GM21526 (cell line): ENCODE measurements around the gene CPPED1.
"Not testable (repeated sequence)": the region's sequence is repeated elsewhere in the genome, so short reads cannot be mapped to it uniquely, and the experiment has no call there.

ENCODE experiments used
- ATAC-seq: cut with Tn5 transposase; IDR thresholded peaks from one replicate; pipeline ENCODE4 v1.9.1; 2021; ENCODE audit warnings: moderate library complexity; ENCODE audit not compliant: unreplicated experiment, low FRiP score

Gene CPPED1

GRCh38 chr16:12771341-12771798, 32.3 kb downstream of the CPPED1 start:
- ATAC-seq = no peak

- no peak for ATAC-seq
Observed at GRCh38 chr16:12769525-12769924, 34.2 kb downstream of the CPPED1 start.

GRCh38 chr16:12767897-12768296, 35.8 kb downstream of the CPPED1 start:
- no peak for ATAC-seq

DNA sequence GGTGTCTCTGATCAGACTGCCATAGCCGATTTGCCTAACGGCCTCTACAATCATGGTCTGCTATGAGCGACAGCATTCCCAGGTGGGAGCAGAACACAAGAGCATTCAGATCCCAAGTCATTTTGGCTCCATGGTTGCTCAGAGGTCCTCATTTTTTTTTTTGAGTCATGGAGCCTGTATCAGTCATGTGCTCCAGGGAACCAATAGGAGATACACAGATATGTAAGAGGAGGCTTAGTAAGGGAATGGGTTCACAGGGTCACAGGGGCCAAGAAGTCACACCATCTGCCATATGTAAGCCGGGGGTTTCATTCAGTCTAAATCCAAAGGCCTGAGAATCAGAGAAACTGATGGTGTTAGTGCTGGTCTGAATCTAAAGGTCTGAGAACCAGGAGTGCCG, 36.8 kb downstream of the CPPED1 start:
- no peak for ATAC-seq

DNA sequence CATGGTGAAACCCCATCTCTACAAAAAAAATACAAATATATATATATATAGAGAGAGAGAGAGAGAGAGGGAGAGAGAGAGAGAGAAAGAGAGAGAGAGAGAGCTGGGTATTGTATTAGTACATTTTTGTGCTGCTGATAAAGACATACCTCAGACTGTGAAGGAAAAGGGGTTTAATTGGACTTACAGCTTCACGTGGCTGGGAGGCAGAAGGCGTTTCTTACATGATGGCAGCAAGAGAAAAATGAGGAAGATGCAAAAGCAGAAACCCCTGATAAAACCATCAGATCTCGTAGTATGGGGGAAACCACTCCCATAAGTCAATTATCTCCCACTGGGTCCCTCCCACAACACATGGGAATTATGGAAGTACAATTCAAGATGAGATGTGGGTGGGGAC, 37.5 kb downstream of the CPPED1 start:
- not testable (repeated sequence) for ATAC-seq

- ATAC-seq = no peak
Observed at GRCh38 chr16:12764813-12765488, 38.7 kb downstream of the CPPED1 start.

GRCh38 chr16:12763517-12763916, 40.2 kb downstream of the CPPED1 start:
- ATAC-seq = no peak

- ATAC-seq = no peak
Observed at GRCh38 chr16:12760819-12761611, 42.7 kb downstream of the CPPED1 start.

- no peak for ATAC-seq
Observed at GRCh38 chr16:12758670-12759558, 44.8 kb downstream of the CPPED1 start.

GRCh38 chr16:12758031-12758669, 45.5 kb downstream of the CPPED1 start:
- no peak for ATAC-seq

- ATAC-seq = no peak
Observed at GRCh38 chr16:12757546-12757945, 46.1 kb downstream of the CPPED1 start.

GRCh38 chr16:12754824-12755543, 48.7 kb downstream of the CPPED1 start:
- no peak for ATAC-seq

DNA sequence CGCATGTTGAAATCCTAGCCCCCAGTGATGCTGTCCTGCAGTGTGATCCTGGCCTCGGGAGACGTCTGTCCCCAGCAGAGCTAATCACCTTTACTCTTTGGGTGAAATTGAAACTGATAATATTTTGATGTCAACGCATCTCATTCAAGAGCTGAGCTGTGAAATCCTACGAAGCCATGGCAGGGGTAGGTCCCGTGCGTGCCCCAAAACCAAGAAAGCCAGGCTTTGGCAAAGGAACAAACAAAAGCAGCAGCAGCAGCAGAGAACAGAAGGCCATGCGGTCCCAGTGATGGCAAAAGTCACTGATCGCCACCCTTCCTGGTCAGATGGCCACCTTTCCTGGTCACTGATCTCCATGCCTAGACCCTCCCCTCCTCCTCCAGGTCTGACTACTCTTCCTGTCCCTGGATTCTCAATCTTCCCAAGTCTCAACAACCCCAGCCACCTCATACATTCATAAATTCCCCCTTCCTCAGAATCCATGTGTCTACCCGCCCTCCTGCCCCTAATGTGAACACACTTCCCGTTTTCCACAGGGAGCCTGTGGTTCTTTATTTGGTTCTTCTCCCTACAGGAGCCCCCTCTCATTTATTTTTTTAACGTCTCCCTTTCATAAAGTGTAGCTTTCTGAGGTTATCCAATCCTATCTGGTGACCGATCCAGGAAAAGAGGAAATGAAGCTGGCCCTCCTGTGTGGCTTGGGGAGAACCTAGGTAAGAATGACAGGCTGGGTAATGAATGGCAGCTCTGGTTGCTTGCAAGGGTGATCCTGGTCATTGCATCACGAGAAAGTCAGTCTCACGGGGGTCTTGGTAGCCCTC, 50.3 kb downstream of the CPPED1 start:
- ATAC-seq = no peak

DNA sequence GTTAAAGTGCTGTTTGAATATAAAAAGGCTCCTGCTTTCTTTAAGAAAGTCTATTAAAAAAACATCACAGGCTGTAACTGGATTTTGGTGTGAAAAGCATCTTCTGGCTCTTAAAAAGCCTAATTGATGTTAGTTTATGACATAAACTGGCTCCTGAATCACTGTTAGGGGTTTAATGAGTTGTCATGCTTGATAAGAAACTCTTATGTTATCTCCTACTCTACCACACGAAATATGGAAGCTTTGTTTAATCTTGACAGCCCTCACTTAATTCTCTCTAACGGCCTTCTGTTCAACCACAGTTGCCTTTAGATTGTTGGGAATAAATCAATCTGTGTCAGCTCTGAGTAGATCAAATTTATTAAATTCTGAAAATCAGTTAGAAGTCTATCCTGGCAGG, 51.5 kb downstream of the CPPED1 start:
- no peak for ATAC-seq

GRCh38 chr16:12750554-12750918, 53.2 kb downstream of the CPPED1 start:
- ATAC-seq = no peak

GRCh38 chr16:12749076-12749475, 54.6 kb downstream of the CPPED1 start:
- no peak for ATAC-seq

GRCh38 chr16:12747827-12748226, 55.9 kb downstream of the CPPED1 start:
- ATAC-seq = no peak

DNA sequence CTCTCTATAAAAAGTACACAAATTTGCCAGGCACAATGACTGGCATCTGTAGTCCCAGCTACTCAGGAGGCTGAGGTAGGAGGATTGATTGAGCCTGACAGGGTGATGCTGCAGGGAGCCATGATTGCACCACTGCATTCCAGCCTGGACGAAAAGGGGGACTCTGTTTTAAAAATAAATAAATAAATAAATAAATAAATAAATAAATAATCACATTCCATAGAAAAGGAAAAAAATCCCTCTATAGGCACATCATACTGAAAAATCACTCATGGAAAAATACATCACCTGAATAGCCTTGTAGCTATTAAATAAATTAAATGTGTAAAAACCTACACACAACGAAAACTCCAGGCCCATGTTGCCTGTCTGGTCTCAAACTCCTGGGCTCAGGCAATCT, 56.4 kb downstream of the CPPED1 start:
- no peak for ATAC-seq

DNA sequence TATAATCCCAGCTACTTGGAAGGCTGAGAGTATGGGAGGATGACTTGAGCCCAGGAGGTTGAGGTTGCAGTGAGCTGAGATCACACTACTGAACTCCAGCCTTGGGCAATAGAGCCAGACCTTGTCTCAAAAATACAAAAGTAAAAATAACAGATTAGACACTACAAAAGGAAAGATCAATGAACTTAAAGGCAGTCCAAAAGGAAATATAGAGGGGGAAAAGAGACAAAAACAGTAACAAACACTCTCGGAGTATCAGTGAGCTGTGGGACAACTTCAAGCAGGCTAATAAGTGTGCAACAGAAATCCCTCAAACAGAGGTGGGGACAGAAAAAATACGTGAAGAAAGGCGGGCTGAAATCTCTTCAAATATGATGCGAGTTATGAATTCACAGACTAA, 58.8 kb downstream of the CPPED1 start:
- ATAC-seq = no peak
